Neural cell (in vitro differentiated cells): ENCODE measurements around the gene RANBP10. TPM values are rescaled to one million over a fixed set of nuclear protein-coding genes. Genes with fewer than 3 reads are reported as not detected.

ENCODE experiments used
- H2AFZ ChIP-seq: fragments of 200-600, 300-800 bp; sonication (generic), shearing (Covaris generic); 2 replicates; pipeline ENCODE4 v1.6.0; 2014; ENCODE audit warnings: low read depth, mild to moderate bottlenecking, antibody characterized with exemption, low read length, moderate library complexity
- H3F3A ChIP-seq: fragments of 200-600 bp; shearing (Covaris generic); 2 replicates; pipeline ENCODE4 v1.6.1; 2016; ENCODE audit warnings: mild to moderate bottlenecking, moderate library complexity, mixed read lengths, antibody characterized with exemption, low read length; ENCODE audit not compliant: insufficient read depth, poor library complexity, severe bottlenecking
- H3K27ac ChIP-seq: fragments of 200-600, 300-800 bp; sonication (generic), shearing (Covaris generic); 2 replicates; pipeline ENCODE4 v1.5.1; 2014; ENCODE audit warnings: mild to moderate bottlenecking, low read length, moderate library complexity
- H3K27me3 ChIP-seq: fragments of 300-800, 200-600 bp; sonication (generic), shearing (Covaris generic); 2 replicates; pipeline ENCODE4 v1.6.0; 2014; ENCODE audit warnings: mild to moderate bottlenecking, low read depth, low read length, moderate library complexity; ENCODE audit not compliant: insufficient read depth
- H3K36me3 ChIP-seq: fragments of 300-800, 200-600 bp; sonication (generic), shearing (Covaris generic); 2 replicates; pipeline ENCODE4 v1.5.1; 2014; ENCODE audit warnings: mild to moderate bottlenecking, antibody characterized with exemption, low read length, moderate library complexity; ENCODE audit not compliant: insufficient read depth
- H3K4me2 ChIP-seq: fragments of 300-800, 200-600 bp; sonication (generic), shearing (Covaris generic); 2 replicates; pipeline ENCODE4 v1.6.0; 2014; ENCODE audit warnings: mild to moderate bottlenecking, low read length
- H3K4me3 ChIP-seq: fragments of 300-800, 200-600 bp; sonication (generic), shearing (Covaris generic); 2 replicates; pipeline ENCODE4 v1.5.1; 2014; ENCODE audit warnings: mild to moderate bottlenecking, low read length, moderate library complexity
- H3K79me2 ChIP-seq: fragments of 200-600 bp; shearing (Covaris generic); replicated peaks from 2 replicates; pipeline ENCODE4 v1.6.0; 2014; ENCODE audit warnings: mild to moderate bottlenecking, low read length, moderate library complexity; ENCODE audit not compliant: insufficient read depth
- H3K9ac ChIP-seq: fragments of 300-800, 200-600 bp; sonication (generic), shearing (Covaris generic); 2 replicates; pipeline ENCODE4 v1.6.1; 2016; ENCODE audit warnings: mild to moderate bottlenecking, low read length, mixed read lengths
- H3K9me2 ChIP-seq: fragments of 200-600 bp; shearing (Covaris generic); 2 replicates; pipeline ENCODE4 v1.6.1; 2016; ENCODE audit warnings: mild to moderate bottlenecking, low read length, mixed read lengths; ENCODE audit not compliant: insufficient read depth
- H3K9me3 ChIP-seq: fragments of 200-600, 300-800 bp; sonication (generic), shearing (Covaris generic); 2 replicates; pipeline ENCODE4 v1.6.1; 2016; ENCODE audit warnings: mild to moderate bottlenecking, mixed run types, low read length, moderate library complexity, mixed read lengths
- H4K20me1 ChIP-seq: fragments of 200-600 bp; shearing (Covaris generic); 2 replicates; pipeline ENCODE4 v1.6.1; 2016; ENCODE audit warnings: mild to moderate bottlenecking, mixed run types; ENCODE audit not compliant: insufficient read depth
- CTCF ChIP-seq: fragments of 450-650 bp; IDR thresholded peaks from 2 replicates; pipeline ENCODE4 v1.5.1; 2014; ENCODE audit warnings: antibody characterized with exemption, mild to moderate bottlenecking, moderate library complexity; ENCODE audit not compliant: poor library complexity, severe bottlenecking
- EP300 ChIP-seq: fragments of 450-650 bp; conservative IDR thresholded peaks from 2 replicates; pipeline ENCODE4 v1.6.1; 2014; ENCODE audit warnings: antibody characterized with exemption, mild to moderate bottlenecking, moderate library complexity; ENCODE audit not compliant: poor library complexity, severe bottlenecking
- EZH2 ChIP-seq: fragments of 200-600, 300-800 bp; shearing (Covaris generic), sonication (generic); IDR thresholded peaks from 2 replicates; pipeline ENCODE4 v1.6.1; 2014; ENCODE audit warnings: antibody characterized with exemption, low read length, borderline replicate concordance, mild to moderate bottlenecking; ENCODE audit not compliant: insufficient read depth, poor library complexity, severe bottlenecking
- MXI1 ChIP-seq: fragments of 450-650 bp; conservative IDR thresholded peaks from 2 replicates; pipeline ENCODE4 v1.6.1; 2014; ENCODE audit warnings: antibody characterized with exemption, mild to moderate bottlenecking; ENCODE audit not compliant: poor library complexity, severe bottlenecking
- RAD21 ChIP-seq: fragments of 450-650 bp; conservative IDR thresholded peaks from 2 replicates; pipeline ENCODE4 v1.6.1; 2014; ENCODE audit warnings: antibody characterized with exemption, mild to moderate bottlenecking, moderate library complexity
- REST ChIP-seq: IDR thresholded peaks from 2 replicates; pipeline ENCODE4 v1.6.1; 2012; ENCODE audit warnings: borderline replicate concordance
- SMC3 ChIP-seq: fragments of 450-650 bp; conservative IDR thresholded peaks from 2 replicates; pipeline ENCODE4 v1.6.1; 2014; ENCODE audit warnings: antibody characterized with exemption, mild to moderate bottlenecking, moderate library complexity; ENCODE audit not compliant: poor library complexity
- TAF1 ChIP-seq: IDR thresholded peaks from 2 replicates; pipeline ENCODE4 v1.6.1; 2012; ENCODE audit warnings: low read depth
- polyA plus RNA-seq: library from polyadenylated mRNA; depleted of rRNA; stranded (reverse); fragments of >200 nt; gene quantifications from 2 replicates; pipeline ENCODE4 v1.2.3, GENCODE V29; 2014

Gene RANBP10
- polyA plus RNA-seq, 1 donor from 2014 or later, result 10.9 TPM

- Histone ChIP-seq H3K36me3 (no peaks in the 10 kb centered on the region), H2AFZ (no peak overlapping the region), H3K27ac (no peak overlapping the region), H3K9me2 (no peaks in the 10 kb centered on the region), H3K9ac (no peak overlapping the region), H3K4me2 (no peak overlapping the region), H3K9me3 (no peaks in the 10 kb centered on the region), H3K79me2 (peaks cover 64% of the 10 kb centered on the region), H3K4me3 (no peak overlapping the region), H3K27me3 (no peaks in the 10 kb centered on the region), H4K20me1 (peaks cover 13% of the 10 kb centered on the region), H3F3A (no peaks in the 10 kb centered on the region)
- TF ChIP-seq MXI1 (no peak), CTCF (no peak), TAF1 (no peak), SMC3 (no peak), EP300 (no peak), EZH2 (no peak)
Measured at GRCh38 chr16:67707790-67708189, 98.6 kb downstream of the RANBP10 start.

GRCh38 chr16:67707210-67707609, 99.2 kb downstream of the RANBP10 start:
- H3K27me3 ChIP-seq, result no peaks in the 10 kb centered on the region
- H3K4me2 ChIP-seq, result no peak overlapping the region
- no peaks in the 10 kb centered on the region for H3K9me2 ChIP-seq
- no peaks in the 10 kb centered on the region for H3F3A ChIP-seq
- no peak overlapping the region for H3K9ac ChIP-seq
- H4K20me1 ChIP-seq, result peaks cover 13% of the 10 kb centered on the region
- peaks cover 64% of the 10 kb centered on the region for H3K79me2 ChIP-seq
- H2AFZ ChIP-seq, result no peak overlapping the region
- H3K4me3 ChIP-seq, result no peak overlapping the region
- no peak overlapping the region for H3K27ac ChIP-seq
- no peaks in the 10 kb centered on the region for H3K36me3 ChIP-seq
- no peaks in the 10 kb centered on the region for H3K9me3 ChIP-seq
- TF ChIP-seq SMC3, result no peak
- no peak for TF ChIP-seq RAD21
- no peak for TF ChIP-seq REST
- no peak for TF ChIP-seq EZH2
- TF ChIP-seq CTCF, result no peak
